Heart left ventricle (tissue), 16 donors: ENCODE measurements around the gene MTMR4. TPM values are rescaled to one million over a fixed set of nuclear protein-coding genes. Genes with fewer than 3 reads are reported as not detected.

ENCODE experiments used
- ATAC-seq, 4 donors: fragments of 200-7000 bp; cut with Tn5 transposase; one replicate each; pipeline ENCODE4 v1.9.1; 2020 to 2022; ENCODE audit warnings: moderate library complexity in 4 of 4, mild to moderate bottlenecking in 3 of 4, moderate number of reproducible peaks in 1 of 4
- DNase-seq, 5 donors: peaks; one replicate each; pipeline ENCODE4 v3.0.0-alpha.2; 2020
- H3K27ac ChIP-seq, 12 donors: fragments of 200-600 bp; sonication (generic) in 4 of 12; one replicate each; pipeline versions ENCODE4 v1.5.0 to v1.8.0; 2016 to 2022; ENCODE audit warnings: mild to moderate bottlenecking in 2 of 12
- H3K27me3 ChIP-seq, 9 donors: fragments of 200-600 bp; sonication (generic) in 2 of 9; one replicate each; pipeline versions ENCODE4 v1.5.1 to v1.8.0; 2016 to 2022; ENCODE audit warnings: mild to moderate bottlenecking in 3 of 9
- H3K36me3 ChIP-seq, 9 donors: fragments of 200-600 bp; sonication (generic) in 2 of 9; one replicate each; pipeline versions ENCODE4 v1.5.0 to v1.8.0; 2018 to 2022; ENCODE audit warnings: mild to moderate bottlenecking in 2 of 9
- H3K4me1 ChIP-seq, 12 donors: fragments of 200-600 bp; sonication (generic) in 4 of 12; one replicate each; pipeline versions ENCODE4 v1.5.0 to v1.8.0; 2016 to 2022; ENCODE audit warnings: mild to moderate bottlenecking in 3 of 12
- H3K4me3 ChIP-seq, 12 donors: fragments of 200-600 bp; sonication (generic) in 4 of 12; one replicate each; pipeline versions ENCODE4 v1.5.0 to v1.8.0; 2017 to 2022; ENCODE audit warnings: mild to moderate bottlenecking in 9 of 12, moderate library complexity in 4 of 12
- H3K9me3 ChIP-seq, 12 donors: fragments of 200-600 bp; sonication (generic) in 4 of 12; one replicate each; pipeline versions ENCODE4 v1.5.0 to v1.8.0; 2016 to 2022; ENCODE audit warnings: mild to moderate bottlenecking in 1 of 12
- POLR2A ChIP-seq, 2 donors: fragments of 450-650 bp; IDR thresholded peaks; one replicate each; pipeline ENCODE4 v1.6.1; 2017; ENCODE audit warnings: antibody characterized with exemption in 2 of 2, mild to moderate bottlenecking in 2 of 2, moderate library complexity in 2 of 2
- WGBS, 4 donors: extraction: QIAGEN DNeasy Blood & Tissue Kit in 2 of 4; methylation state at CpG; one replicate each; pipeline versions ENCODE4 v1.1.5 to v1.1.7; 2013 to 2018; 5-methylcytosine and 5-hydroxymethylcytosine counted together
- intact Hi-C, 10 donors: fragments of 100-400 bp; cut with DNase I; formaldehyde crosslinking; loops; one replicate each; pipeline versions ENCODE4 v1.11.1 to v1.14.2; 2022
- polyA plus RNA-seq, 2 donors: library from polyadenylated mRNA; stranded (reverse); fragments of 200-250 nt; gene quantifications; one replicate each; pipeline ENCODE4 v1.2.3, GENCODE V29; 2013
- total RNA-seq, 9 donors: library from RNA; depleted of rRNA in 2 of 9; stranded (reverse); fragments of >200 nt in 2 of 9; fragmentation: NEBNext Ultra II Directional in 3 of 9; extraction: Animal tissue kit (Norgen Biotek cat#: 25700) in 3 of 9; gene quantifications; one replicate each; pipeline versions ENCODE4 v1.1.0 to v1.2.4, GENCODE V29; 2016 to 2023
- TF ChIP-seq, protein P1 (sequence below), 12 donors: fragments of 200-600 bp; sonication (generic) in 4 of 12; IDR thresholded peaks; one replicate each; pipeline versions ENCODE4 v1.5.0 to v1.8.0; 2018 to 2022; ENCODE audit warnings: antibody characterized with exemption in 12 of 12, mild to moderate bottlenecking in 5 of 12
- donor health status: ischemic (EF 13 %, LVEDD 7.1; RV severe dilation, severe dysfunction).
- donor health status: healthy with polysubstance abuse.
- donor health status: DM: no; HTN: yes; CAD: no.
- donor health status: DM: no; HTN: no; CAD: no.
- donor health status: ischemic (EF 25% LVEDD 6.9; RV normal size, moderate dysfunction).
- donor health status: ischemic (EF 25% LVEDD 5.7; RV mildly dilated, moderate dysfunction).
- donor health status: healthy.
- donor health status: DM: yes; HTN: yes; CAD: no.
- donor health status: ischemic (EF 35%, LVEDD 5.7; RV mildly dilated, moderate dysfunction).
- donor health status: nonischemic (EF 11% LVEDD 7.7; RV severe dilation, severe dysfunction).
- donor health status: DM: yes; HTN: yes; CAD: no.
- donor health status: PGD.
- donor health status: ischemic (EF 29% LVEDD 5.4; RV normal size, mild dysfunction).
- donor health status: nonischemic (EF 23%, LVEDD 6.1; RV moderate dilation, normal function).

Gene MTMR4
- total and polyA plus RNA-seq, 11 donors = 9.1 to 24.9 (median 19.8) TPM

DNA sequence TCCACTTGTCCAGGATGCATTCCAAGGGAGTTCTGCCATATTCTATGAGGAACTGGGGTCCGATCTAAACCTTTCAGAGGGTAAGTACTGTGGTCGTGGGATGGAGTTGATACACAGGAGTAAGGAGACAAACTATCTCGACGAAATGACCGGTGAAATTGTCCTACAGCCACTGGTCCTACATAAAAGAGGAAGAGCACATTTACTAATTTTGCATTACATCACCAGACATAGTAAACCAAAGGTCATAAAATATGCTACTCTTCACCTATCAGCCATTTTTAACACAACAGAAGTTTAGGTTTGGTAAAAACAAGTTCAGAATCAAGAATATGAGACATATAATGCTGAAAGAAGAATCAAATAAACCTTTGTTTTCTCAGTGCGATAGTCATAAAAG is 34.3 kb downstream of the MTMR4 start:
- Histone ChIP-seq H3K27ac (no peak overlapping the region), H3K4me3 (no peak overlapping the region), H3K9me3 (no peaks in the 10 kb centered on the region), H3K27me3 (no peaks in the 10 kb centered on the region), H3K4me1 (no peaks in the 10 kb centered on the region), H3K36me3 (no peaks in the 10 kb centered on the region)
- intact Hi-C loops = no loop called here
- TF ChIP-seq, protein P1, sequence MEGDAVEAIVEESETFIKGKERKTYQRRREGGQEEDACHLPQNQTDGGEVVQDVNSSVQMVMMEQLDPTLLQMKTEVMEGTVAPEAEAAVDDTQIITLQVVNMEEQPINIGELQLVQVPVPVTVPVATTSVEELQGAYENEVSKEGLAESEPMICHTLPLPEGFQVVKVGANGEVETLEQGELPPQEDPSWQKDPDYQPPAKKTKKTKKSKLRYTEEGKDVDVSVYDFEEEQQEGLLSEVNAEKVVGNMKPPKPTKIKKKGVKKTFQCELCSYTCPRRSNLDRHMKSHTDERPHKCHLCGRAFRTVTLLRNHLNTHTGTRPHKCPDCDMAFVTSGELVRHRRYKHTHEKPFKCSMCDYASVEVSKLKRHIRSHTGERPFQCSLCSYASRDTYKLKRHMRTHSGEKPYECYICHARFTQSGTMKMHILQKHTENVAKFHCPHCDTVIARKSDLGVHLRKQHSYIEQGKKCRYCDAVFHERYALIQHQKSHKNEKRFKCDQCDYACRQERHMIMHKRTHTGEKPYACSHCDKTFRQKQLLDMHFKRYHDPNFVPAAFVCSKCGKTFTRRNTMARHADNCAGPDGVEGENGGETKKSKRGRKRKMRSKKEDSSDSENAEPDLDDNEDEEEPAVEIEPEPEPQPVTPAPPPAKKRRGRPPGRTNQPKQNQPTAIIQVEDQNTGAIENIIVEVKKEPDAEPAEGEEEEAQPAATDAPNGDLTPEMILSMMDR (IDR thresholded peaks at IDR 0.05) = no peak
- TF ChIP-seq POLR2A (IDR thresholded peaks at IDR 0.05) = no peak
- DNase-seq (no peak), ATAC-seq (no peak)
- WGBS, 4 donors = 73 to 83% (median 76%) methylated on average over 6 of the region's 6 CpGs

DNA sequence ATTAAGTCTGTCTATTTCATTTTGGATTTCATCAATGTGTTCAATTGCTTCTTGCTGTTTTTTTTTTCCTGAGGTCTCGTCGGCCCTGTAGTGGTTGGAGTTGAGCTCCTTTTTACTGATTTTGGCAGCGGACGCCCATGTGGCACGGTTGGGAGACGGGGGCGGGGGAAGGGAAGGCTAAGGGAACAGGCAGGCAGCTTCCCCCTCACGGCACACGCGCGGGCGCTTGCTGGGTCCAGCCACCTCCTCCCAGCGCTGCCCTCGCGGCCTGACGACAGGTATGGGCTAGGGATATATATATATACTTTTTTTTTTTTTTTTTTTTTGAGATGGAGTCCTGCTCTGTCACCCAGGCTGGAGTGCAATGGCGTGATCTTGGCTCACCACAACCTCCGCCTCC is 37.6 kb downstream of the MTMR4 start:
- intact Hi-C loops = no loop called here
- Histone ChIP-seq H3K4me1 (no peaks in the 10 kb centered on the region), H3K4me3 (no peak overlapping the region), H3K27ac (no peak overlapping the region), H3K9me3 (no peaks in the 10 kb centered on the region), H3K27me3 (no peaks in the 10 kb centered on the region), H3K36me3 (no peaks in the 10 kb centered on the region)
- WGBS, 4 donors = 68 to 78% (median 72%) methylated on average over 18 of the region's 18 CpGs
- no peak for TF ChIP-seq POLR2A (IDR thresholded peaks at IDR 0.05)
- TF ChIP-seq, protein P1 (IDR thresholded peaks at IDR 0.05) = no peak
- ATAC-seq (no peak), DNase-seq (no peak)

DNA sequence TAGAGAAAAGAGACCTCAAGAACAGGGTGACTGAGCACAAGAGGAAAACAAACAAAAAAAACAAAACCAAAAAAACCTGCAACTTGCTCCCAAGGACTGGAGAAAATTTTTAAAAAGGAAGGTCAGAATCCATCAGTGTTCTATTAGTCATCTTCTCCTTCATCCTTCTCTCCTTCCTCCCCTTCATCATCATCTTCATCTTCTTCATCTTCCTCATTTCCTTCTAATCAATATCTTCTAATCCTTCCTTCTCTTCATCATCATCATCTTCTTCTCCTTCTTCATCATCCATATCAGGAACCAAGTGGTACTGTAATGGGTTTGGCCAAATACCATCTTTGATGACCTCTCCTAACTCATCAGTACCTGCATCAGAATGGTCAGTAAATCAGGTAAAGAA is 38.5 kb downstream of the MTMR4 start:
- intact Hi-C loops = no loop called here

DNA sequence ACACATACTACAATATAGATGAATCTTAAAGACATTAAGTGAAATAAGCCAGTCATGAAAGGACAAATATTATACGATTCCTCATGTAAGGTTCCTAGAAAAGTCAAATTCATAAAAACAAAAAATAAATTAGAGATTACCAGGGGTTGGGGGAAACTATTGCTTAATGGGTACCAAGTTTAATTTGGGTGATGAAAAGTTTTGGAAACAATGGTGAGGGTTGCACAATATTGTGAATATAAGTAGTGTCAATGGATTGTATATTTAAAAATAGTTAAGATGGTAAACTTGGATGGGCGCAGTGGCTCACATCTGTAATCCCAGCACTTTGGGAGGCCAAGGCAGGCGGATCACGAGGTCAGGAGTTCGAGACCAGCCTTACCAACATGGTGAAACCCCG is 44.1 kb downstream of the MTMR4 start:
- Histone ChIP-seq H3K36me3 (no peaks in the 10 kb centered on the region), H3K4me3 (no peak overlapping the region), H3K9me3 (no peaks in the 10 kb centered on the region), H3K4me1 (no peaks in the 10 kb centered on the region), H3K27ac (no peak overlapping the region), H3K27me3 (peaks cover 0 to 21% (median 0%) of the 10 kb centered on the region in 9 donors)
- ATAC-seq (no peak), DNase-seq (no peak)
- intact Hi-C loops = no loop called here
- TF ChIP-seq POLR2A (IDR thresholded peaks at IDR 0.05) = no peak
- TF ChIP-seq, protein P1 (IDR thresholded peaks at IDR 0.05) = no peak
- 91% methylated on average over 6 of the region's 6 CpGs for WGBS, 4 donors

More for the DNA sequence above, 38.5 kb downstream of the MTMR4 start:
- no peaks in the 10 kb centered on the region for H3K4me1 ChIP-seq
- no peak for DNase-seq
- H3K36me3 ChIP-seq = no peaks in the 10 kb centered on the region
- H3K27me3 ChIP-seq = no peaks in the 10 kb centered on the region
- no peak overlapping the region for H3K27ac ChIP-seq
- no peak for ATAC-seq
- no peak overlapping the region for H3K4me3 ChIP-seq
- TF ChIP-seq, protein P1 (IDR thresholded peaks at IDR 0.05) = no peak
- no peak for TF ChIP-seq POLR2A (IDR thresholded peaks at IDR 0.05)
- H3K9me3 ChIP-seq = no peaks in the 10 kb centered on the region
